ENCODE results near the gene NAP1L2.
A peak's percentile ranks its signal among the peaks of the same experiment; 100 is the strongest.
"Not testable (repeated sequence)": the region's sequence is repeated elsewhere in the genome, so short reads cannot be mapped to it uniquely, and the experiment has no call there.

Gene NAP1L2

DNA sequence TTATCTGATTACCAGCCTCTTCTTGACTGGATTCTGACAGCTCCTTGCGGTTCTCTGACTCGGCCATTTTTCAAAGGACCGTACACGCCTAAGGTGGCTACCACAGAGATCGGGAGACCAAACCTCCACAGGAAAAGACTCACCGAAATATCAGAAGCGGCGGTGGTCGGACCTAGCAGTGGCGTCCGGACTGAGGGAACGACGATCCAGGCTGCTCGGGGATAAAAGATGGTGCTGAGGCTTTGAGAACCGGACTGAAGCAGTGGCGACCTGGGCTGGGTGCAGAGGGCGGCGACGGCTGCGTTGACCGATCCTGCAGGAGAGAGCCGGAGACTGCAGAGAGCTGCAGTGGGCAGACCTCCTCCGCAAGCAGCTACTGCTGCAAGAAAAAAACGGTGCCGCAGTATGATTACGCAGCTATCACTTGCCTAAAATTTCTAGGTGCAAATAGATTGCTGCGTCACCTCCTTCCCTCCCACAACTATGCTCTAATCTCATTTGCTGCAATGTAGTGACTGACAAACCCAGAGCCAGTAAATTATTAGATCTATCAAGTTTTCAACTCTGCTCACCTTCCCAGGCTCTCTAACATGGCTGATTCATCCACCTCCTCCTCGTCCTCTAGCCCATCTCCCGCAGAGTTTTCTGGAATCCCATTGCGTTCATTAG, at the start of gene NAP1L2:
Gene NAP1L2, minus strand, starts transcription at position 426 of the 669 bp plus-strand sequence. Its CDS starts 359 bp downstream, at position 67.
- DNase-seq, result no peak

DNA sequence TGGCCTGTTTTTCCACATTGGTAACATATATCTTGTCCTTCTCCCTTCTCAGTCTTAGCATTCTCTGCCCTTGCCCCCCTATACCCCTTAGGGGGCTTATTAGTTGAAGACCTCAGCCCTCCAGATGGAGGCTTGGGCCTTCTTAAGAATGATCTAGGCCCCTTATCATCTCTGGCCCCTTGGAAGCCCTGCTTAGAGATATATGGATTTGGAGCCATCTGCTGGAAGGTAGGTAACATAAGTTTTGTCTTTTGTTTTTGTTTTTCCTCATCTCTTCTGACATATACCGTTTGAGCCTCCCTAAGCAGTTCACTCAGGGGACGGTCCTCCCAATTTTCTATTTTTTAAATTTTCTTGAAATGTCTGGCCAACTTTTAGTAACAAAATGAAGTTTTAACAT, 48.3 kb upstream of the NAP1L2 start:
- DNase-seq, result peak; percentile 0

GRCh38 chrX:73239242-73239641, 24.6 kb upstream of the NAP1L2 start:
- no peak for DNase-seq

DNA sequence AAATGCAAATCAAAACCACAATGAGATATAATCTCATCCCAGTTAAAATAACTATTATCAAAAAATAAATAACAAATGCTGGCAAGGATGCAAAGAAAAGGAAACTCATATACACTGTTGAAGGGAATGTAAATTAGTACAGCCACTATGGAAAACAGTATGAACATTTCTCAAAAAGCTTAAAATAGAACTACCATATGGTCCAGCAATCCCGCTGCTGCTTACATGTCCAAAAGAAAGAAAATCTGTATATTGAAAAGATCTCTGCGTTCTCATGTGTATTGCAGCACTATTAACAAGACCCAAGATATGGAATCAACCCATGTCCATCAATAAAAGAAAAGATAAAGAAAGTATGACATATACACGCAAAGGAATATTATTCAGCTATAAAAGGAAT, 3.0 kb upstream of the NAP1L2 start:
- DNase-seq, result no peak

DNA sequence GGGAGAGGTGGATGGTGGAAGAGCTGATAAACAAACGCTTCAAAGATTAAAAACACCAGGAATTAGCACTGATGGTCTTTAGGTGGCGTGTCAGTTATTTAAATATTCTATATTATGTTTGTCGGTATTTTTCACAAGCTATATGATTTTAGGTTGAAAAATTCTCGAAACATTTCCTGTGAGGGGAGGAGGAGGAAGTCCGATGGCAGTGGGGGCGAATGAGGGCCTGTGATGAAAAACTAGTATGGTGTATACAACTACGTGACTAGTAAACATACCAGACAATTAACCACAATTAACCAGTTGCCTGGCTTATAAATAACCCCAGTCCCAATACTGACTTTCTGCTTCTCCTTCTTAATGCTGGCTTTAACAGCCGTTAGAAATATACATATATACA, 595 bp upstream of the NAP1L2 start:
- no peak for DNase-seq

DNA sequence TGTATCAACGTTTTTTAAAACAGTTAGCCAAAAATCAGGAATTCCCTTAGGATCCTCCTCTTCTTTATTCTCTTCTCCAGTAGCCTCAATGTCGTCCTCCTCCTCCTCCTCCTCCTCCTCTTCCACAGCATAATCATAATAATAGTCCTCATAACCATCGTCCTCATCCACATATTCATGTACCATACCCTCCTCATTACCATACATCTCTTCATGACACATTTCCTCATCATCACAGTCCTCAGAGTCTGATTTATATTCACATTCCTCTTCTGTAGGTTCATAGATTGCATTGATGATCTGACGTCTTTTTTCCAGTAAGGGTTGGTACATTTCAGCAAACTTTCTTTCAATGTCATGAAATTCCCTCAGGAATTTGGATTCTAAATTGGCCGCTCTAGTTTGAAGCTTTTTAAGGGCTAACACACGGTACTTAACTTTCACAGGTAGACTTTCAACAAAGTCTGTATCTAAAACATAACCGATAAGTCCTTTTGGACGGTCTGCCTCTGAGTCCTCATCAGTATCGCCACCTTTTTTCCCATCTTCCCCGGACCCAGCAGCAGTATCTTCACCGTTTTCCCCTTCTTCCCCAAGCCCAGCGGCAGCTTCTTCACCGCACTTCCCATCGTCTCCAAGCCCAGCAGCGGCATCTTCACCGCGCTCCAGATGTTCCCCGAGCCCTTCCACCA, 771 bp downstream of the NAP1L2 start:
- no peak for DNase-seq

- no peak for DNase-seq
Observed at GRCh38 chrX:73206366-73206765, 8.3 kb downstream of the NAP1L2 start.

DNA sequence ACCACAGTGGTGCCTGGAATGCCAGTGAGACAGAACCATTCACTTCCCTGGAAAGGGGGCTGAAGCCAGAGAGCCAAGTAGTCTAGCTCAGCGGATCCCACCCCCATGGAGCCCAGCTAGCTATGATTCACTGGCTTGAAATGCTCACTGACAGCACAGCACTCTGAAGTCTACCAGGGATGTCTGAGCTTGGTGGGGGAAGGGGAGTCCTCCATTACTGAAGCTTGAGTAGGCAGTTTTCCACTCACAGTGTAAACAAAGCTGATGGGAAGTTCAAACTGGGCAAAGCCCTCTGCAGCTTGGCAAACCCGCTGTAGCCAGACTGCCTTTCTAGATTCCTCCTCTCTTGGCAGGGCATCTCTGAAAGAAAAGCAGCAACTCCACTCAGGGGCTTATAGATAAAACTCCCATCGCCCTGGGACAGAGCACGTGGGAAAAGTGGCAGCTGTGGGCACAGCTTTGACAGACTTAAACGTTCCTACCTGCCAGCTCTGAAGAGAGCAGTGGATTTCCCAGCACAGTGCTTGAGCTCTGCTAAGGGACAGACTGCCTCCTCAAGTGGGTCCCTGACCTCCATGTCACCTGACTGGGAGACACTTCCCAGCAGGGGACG, 32.0 kb downstream of the NAP1L2 start:
- DNase-seq, result no peak

DNA sequence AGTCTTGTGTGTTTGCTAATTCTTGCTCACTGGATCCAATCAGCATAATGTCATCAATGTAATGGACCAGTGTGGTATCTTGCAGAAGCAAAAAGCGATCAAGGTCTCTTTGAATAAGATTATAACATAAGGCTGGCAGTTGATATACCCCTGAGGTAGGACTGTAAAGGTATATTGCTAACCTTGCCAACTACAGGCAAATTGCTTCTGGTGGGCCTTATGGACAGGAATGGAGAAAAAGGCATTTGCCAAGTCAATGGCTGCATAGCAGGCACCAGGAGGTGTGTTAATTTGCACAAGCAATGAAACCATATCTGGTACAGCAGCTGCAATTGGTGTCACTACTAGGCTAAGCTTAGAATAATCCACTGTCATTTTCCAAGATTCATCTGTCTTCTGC, 45.7 kb downstream of the NAP1L2 start:
- DNase-seq, result not testable (repeated sequence)

Measured in suppressor macrophage treated with lipopolysaccharide for 4 hours (primary cell).